GM18861 (cell line): ENCODE measurements around the gene COCH.

Source experiments
- ATAC-seq: cut with Tn5 transposase; IDR thresholded peaks from one replicate; pipeline ENCODE4 v1.9.1; 2021; ENCODE audit not compliant: unreplicated experiment

Gene COCH

DNA sequence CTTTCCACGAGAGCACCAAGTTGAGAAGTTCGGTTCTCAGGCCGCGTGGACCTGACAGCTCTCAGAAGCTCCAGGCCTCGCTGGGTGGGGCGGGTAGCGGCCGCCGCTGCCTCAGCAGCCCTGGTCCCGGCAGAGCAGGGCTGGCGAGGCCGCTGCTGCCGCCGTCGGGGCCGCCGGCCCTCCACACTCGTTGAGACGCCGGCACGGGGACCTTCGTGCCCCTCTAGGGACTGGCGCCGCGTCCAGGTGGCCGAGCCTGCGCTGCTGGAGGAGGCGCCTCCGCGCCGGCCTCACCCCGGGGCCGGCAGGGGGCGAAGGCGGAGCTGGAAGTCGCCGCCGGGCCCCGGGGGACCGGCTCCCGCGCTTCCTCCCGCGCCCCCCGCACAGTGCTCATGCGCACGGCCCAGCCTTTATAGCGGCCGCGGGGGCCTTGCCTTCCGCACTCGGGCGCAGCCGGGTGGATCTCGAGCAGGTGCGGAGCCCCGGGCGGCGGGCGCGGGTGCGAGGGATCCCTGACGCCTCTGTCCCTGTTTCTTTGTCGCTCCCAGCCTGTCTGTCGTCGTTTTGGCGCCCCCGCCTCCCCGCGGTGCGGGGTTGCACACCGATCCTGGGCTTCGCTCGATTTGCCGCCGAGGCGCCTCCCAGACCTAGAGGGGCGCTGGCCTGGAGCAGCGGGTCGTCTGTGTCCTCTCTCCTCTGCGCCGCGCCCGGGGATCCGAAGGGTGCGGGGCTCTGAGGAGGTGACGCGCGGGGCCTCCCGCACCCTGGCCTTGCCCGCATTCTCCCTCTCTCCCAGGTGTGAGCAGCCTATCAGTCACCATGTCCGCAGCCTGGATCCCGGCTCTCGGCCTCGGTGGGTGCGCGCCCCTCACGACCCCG, at the start of gene COCH:
Gene COCH (plus strand): TSS at position 440 of the 879 bp plus-strand sequence. CDS start 380 bp downstream, at position 820.
- peak; percentile 78 for ATAC-seq

DNA sequence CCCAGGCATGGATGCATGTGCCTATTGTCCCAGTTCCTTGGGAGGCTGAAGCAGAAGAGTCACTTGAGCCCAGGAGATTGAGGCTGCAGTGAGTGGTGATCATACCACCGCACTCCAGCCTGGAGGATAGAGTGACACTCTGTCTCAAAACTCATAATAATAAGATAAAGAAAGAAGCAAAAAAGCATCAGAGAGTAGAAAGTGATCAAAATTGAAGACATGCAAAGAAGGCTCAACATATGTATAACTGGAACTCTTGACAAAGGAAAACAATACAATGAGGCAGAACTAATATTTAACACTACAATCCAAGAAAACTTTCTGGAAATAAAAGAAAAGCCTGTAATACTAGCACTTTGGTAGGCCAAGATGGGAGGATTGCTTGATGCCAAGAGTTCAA, 48.3 kb upstream of the COCH start:
- no peak for ATAC-seq

DNA sequence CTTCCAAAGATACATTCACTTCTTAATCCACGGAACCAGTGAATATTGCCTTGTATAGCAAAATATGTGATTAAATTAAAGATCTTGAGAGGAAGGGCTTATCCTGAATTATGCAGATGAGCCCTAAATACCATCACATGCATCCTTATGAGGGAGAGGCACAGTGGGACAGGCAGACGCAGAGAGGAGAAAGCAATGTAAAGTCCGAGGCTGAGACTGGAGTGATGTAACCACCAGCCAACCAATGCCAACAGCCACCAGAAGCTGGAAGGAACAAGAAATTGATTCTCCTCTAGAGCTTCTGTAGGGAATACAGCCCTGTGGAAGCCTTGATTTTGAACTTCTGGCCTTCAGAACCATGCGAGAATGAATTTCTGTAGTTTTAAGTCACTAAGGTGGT, 44.5 kb upstream of the COCH start:
- no peak for ATAC-seq

DNA sequence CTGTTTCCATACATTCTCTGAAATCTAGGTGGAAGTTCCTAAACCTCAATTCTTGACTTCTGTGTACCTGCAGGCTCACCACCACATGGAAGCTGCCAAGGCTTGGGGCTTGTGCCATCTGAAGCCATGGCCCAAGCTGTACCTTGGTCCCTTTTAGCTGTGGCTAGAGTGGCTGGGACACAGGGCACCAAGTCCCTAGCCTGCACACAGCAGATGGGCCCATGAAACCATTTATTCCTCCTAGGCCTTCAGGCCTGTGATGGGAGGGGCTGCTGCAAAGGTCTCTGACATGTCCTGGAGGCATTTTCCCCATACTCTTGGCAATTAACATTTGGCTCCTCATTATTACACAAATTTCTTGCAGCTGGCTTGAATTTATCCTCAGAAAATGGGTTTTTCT, 40.0 kb upstream of the COCH start:
- no peak for ATAC-seq

DNA sequence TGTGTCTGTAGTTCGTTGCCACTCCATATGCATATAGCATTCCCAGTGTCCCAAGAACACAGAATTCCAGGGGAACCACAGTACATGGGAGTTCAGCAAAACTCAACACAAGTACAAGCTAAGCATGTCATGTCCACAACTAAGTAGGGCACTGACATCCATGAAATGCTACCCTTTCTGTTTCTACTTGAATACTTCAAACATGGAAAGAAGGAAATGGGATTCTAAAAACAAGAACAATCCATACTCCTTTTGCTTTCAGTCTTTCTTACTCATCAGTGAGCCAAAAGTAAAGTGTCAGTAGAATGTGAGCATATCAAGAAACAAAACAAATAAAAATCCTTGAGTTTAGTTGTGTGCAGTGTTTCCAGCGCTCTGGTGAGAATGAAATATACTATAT, 36.0 kb upstream of the COCH start:
- ATAC-seq, result no peak

DNA sequence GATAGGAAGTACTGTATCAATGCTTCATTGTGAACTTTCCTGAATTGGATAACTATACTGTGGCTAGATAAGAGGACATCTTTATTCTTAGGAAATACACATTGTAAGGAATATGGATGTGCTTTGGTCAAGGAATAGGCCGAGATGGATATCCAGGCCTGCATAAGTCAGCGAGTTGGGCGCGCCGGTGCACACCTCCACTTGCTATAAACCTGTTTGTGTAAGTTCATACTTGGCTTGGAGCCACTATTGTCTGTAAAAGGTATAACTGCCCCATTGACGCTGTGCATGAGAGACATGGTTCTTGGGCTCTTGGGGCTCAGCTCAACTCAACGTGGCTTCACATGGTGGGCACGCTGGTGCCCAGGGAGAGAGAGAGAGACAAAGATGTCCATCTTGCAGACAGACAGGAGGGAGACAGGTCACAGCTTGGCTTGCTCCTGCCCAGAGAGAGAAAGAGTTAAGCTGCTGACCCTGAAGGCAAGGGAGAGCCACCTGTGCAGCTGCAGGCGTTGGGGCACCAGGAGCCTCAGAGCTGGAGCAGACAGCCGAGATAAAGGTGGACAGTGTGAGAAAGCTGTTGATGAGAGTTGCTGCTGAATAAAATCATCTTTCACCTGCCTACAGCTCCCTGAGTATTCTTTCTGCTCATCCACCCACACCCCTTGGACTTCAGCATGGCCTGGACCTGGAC, 34.1 kb upstream of the COCH start:
- no peak for ATAC-seq

DNA sequence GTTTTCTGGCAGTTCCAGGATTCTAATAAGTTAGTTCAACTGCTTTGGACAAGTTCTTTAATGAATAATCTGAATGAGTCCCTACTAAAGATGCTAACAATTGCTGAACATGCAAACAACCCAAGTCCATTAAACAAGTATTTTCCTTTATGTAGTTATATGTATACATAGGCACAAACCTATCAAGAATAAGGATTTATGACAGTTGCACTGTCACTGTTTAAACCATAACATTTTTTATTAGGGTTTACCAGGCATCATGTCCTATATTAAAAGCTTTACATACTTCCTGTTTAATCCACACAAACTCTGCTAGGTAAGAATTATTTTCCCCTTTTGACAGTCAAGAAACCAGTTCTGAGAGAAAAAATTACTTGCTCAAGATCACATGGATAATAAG, 31.9 kb upstream of the COCH start:
- no peak for ATAC-seq

DNA sequence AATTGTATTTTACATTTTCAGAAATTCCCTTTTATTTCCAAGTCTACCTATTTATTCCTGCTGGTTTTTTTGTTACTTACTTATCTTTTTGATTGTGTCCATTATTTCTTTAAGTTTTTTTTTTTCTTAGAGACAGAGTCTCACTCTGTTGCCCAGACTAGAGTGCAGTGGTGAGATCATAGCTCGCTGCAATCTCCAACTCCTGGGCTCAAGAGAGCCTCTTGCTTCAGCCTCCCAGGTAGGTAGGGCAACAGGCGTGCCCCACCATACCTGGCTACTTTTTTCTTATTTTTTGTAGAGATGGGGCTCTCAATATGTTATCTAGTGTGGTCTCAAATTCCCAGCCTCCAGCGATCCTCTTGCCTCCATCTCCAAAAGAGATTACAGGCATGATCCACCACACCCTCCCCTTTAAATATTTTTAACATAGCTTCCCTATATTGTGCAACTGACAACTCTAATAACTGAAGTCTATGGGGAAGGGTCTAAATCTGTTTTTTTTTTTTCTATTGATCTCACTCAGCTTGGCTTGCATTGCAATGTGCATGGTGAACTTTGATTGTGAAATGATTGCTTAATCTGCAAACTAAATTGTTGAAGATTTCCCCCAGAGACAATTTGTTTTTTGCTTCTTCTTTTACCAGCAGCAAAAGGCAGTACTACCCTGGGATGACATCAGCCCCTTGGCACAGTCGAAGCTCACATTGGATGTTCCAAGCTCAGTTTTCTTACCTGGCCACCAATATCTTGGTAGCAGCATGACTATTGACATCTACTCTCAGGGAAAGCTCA, 25.7 kb upstream of the COCH start:
- ATAC-seq, result no peak

DNA sequence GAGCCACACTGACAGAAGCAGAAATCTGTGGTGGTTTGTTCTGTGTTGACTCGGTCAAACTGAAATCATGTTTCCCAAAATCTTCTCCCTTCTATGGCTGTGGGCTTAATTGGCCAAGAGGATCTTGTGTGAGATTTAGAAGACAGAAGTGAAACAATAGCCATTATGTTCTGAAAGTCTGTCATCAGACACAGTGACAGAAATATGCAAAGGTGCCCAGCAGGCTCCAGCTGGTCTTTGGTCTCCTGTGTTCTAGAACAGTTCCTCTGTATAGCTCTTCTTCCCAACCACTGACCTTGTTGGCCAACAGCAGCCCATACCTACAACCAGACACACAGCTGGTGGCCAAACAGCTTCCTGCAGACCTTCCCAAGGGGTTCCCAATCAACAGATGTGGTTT, 25.0 kb upstream of the COCH start:
- ATAC-seq, result peak; percentile 85

DNA sequence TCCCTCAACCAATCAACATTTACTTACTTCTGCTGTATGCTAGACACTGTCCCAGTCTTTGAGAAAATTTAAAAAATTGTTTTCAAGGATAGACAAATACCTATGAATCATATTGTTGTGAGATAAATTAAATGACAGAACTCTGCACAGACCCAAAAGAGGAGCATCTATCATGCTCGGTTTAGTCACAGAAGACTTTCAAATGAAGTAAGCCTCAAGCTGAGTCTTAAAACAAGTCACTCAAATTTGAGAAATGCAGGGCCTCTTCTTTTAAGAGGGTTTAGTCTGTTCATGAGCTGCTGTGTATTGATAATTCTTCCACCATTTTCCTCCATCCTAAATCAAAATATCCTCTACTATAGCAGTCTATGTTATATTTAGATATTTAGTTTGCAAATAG, 24.4 kb upstream of the COCH start:
- ATAC-seq, result no peak

DNA sequence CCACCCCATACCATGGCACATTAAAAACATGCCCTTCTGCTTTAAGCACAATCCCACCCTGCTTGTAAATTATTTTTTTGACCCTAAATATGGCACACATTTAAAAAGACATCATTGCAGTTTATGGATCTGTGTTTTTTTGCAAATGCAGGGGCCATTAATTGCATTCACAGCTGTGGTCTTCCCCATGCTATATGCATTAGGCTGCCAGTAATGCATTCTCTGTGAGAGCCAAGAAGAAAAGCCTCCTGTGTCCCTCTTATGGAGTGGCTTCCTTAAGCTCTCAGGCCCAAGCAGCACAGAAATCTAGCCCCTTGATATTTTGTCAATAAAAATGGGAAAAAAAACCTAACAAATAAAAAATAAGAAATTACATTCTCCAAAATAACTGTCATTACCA, 20.4 kb upstream of the COCH start:
- ATAC-seq, result no peak

DNA sequence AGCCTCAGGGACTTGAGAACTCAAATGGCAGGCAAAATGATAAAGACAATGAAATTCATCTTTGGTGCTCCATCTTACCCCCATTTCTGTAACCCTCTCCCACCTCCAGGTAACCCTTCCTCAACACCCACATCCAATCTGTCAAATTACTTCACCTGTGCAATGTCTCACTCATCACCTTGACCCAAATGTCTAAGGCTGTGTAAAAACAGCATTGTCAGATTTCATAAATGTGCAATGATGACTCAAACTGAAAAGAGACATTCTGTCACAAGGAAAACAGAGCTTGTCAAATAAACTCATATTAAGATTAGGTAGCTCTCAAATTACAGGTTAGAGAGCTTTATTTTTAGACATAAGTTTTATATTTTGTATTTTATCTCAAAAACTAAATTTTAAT, 19.9 kb upstream of the COCH start:
- peak; percentile 48 for ATAC-seq

DNA sequence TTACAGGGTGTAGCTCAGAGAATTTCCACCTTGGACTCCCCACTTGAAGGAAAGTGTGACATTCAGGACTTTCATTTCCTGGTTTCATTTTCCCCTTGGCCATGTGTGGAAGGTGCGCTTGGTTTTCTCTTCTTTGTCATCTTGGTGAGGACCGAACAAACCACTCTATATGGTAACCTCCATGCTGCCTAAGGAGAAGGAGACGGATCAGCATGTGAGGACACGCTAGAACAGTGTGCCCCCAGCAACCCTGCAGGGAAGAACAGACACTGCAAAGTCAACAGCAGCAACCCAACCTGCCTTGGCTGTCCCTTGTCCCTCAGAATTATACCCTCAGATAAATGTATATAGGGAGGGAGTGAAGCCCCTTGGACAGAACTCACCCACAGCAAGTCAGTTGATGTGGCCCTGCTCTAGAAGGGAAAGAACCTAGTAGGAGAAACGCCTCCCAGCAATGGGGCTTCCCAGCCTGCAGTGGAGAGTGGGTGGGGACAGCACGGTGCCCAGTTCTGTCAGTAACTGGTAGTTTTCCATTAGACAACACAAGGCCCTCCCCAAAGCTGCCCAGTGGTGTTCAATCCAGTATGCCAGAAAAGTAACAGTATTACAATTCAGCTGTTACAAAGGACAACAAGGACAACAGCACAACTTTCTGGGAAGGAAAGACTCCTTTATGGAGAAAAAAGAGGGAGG, 18.9 kb upstream of the COCH start:
- peak; percentile 41 for ATAC-seq

DNA sequence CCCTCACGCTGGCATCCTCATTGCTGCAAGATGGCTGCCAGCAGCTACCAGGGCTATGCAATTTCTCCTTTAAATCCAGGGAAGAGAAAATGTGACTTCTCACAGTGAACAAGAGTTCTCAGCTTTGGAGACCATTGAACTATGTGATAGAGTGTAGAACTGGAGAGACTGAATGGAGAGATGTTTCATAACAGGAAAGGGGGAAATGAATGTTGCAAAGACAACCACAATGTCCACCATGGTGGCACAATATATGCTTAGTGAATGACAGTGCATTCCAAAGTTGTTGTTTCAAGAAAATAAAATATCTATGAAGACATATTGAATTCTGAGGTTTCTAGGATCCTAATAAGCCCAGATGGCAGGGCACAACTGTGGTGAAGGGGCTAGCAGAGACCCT, 13.2 kb upstream of the COCH start:
- no peak for ATAC-seq

DNA sequence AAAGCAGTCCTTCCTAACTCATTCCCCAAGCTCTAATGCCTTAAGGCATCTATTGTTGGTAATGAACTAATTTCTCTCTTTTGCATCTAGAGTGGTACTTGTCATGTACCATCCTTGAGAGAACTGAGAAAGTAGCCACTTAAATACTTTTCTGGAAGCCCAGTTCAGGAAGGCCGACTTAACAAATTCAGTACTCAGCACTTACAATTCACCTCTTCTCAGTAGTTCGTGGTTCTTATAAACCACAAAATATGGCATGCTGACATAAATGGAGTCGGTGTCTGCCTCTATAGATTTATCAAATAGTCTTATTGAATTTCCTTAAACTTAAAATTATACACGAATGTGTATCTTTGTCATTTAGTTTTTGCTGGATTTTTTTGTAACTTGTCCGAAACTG, 9.4 kb upstream of the COCH start:
- no peak for ATAC-seq

DNA sequence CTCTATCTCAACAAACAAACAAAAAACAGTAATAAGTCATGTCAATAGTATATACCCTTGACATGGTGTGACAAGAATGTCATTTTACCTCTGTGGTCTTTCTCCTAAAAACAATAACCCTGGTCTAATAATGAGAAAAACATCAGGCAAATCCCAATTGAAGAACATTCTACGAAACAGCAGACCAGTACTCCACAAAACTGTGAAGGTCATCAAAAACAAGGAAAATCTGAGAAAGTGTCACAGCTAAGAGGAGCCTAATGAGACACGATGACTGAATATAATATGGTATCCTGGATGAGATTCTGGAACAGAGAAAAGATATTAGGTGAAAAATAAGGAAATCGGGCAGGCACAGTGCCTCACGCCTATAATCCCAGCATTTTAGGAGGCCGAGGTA, 5.6 kb upstream of the COCH start:
- ATAC-seq, result no peak

DNA sequence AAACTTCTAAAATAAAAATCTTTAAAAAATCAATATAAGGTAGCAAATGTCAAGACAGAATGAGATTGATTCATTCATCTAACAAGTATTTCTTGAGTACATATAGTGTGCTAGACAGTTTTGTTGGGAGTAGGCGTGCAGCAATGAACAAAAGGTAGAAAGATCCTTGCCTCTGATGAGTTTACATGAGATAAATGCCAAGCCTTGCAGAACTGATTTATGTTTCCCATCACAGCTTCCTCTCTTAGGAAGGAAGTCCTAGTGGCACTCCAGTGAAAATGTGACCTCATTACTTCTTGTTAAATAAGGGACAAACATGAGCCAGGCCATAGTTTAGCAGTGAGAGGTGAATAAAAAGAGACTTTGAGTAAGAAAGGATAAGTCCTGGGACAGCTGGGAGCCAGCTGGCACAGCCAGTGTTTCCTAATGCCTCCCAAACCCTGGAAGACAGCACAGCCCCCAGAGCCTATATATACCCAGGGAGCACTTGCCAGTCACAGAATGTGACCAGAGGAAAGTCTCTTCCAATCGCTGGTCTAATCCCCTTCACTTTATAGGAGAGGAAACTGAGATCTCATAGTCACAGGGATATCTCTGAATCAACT, 4.7 kb upstream of the COCH start:
- no peak for ATAC-seq

DNA sequence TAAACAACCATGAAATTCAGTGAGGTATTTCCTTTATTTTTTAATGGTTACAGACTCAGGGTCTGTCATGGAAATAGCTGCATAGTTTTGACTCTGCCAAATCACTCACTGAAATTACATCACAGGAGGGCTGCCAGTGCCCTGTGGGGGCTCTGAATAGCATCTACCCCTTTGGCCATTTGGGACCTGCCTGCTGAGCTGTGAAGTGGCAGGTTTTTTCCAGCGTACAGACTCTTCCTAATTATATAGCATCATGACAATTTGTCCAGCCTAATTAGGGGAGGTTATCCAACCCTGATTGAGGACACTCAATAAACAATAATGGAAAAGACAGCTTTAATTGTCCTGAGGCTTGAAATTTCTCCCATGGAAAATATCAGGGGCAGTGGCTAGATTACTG, 1.8 kb upstream of the COCH start:
- ATAC-seq, result no peak

DNA sequence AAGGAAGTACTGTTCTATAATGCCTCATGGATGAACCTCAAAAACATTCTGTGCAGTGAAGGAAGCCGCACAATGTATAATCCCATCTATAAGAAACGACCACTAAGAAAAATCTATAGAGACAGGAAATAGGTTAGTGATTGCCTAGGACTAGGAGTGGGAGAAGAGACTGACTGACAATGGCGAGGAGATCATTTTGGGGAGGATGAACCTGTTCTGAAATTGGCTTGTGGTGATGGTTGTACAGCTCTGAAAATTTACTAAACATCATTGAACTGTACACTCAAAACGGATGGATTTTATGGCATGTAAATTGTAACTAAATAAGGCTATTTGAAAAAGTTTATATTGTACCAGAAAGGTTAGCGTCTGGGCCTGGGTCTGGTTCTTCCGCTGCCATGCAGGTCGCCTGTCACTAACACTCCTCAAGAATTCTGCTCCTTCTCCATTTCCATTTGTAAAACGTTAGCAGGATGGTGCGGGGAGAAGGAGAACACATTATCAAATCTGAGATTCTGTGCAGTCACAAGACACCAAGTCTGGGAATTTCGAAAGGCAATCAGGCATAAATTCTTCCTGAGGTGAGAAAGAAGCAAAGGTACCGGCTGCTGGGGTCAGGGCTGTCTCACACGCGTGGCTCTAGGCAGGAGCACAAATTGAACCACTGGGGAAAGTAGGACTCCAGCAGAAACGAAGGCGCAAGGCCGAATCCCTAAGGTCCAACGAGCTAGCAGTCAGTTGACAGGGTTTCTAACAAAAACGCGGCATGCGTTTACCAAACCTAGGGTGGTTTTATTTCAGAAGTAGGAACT, 845 bp upstream of the COCH start:
- ATAC-seq, result no peak
